Prostate gland (tissue), 2 donors: ENCODE measurements around the gene SMCO4. TPM values are rescaled to one million over a fixed set of nuclear protein-coding genes. Genes with fewer than 3 reads are reported as not detected.
"Not testable (repeated sequence)": the region's sequence is repeated elsewhere in the genome, so short reads cannot be mapped to it uniquely, and the experiment has no call there.

Experiments
- DNase-seq: peaks from one replicate; pipeline ENCODE4 v3.0.0-alpha.2; 2019; ENCODE audit warnings: low spot score
- H3K27ac ChIP-seq, 2 donors: fragments of 200-600 bp; sonication (generic); 2 replicates each; pipeline ENCODE4 v1.5.1; 2017 to 2019
- H3K27me3 ChIP-seq: fragments of 200-600 bp; sonication (generic); replicated peaks from 2 replicates; pipeline ENCODE4 v1.5.1; 2019; ENCODE audit not compliant: insufficient read depth
- H3K36me3 ChIP-seq, 2 donors: fragments of 200-600 bp; sonication (generic); 1 replicate in 1 of 2; 2 replicates in 1 of 2; pipeline versions ENCODE4 v1.5.1 to v1.8.1; 2017 to 2019
- H3K4me1 ChIP-seq: fragments of 200-600 bp; sonication (generic); replicated peaks from 2 replicates; pipeline ENCODE4 v1.5.1; 2019
- H3K4me3 ChIP-seq, 2 donors: fragments of 200-600 bp; sonication (generic); 2 replicates each; pipeline ENCODE4 v1.5.1; 2017 to 2019
- H3K9me3 ChIP-seq: fragments of 200-600 bp; sonication (generic); 2 replicates; pipeline ENCODE4 v1.5.1; 2017
- CTCF ChIP-seq, 4 experiments: fragments of 200-600 bp in 2 of 4; fragments of 450-650 bp in 2 of 4; sonication (generic) in 2 of 4; IDR thresholded peaks; 1 replicate in 3 of 4; 2 replicates in 1 of 4; pipeline ENCODE4 v1.5.1; 2016 to 2019; ENCODE audit warnings: antibody characterized with exemption in 4 of 4, mild to moderate bottlenecking in 2 of 4, moderate library complexity in 2 of 4
- POLR2A ChIP-seq: fragments of 450-650 bp; IDR thresholded peaks from one replicate; pipeline ENCODE4 v1.6.1; 2016; ENCODE audit warnings: antibody characterized with exemption, mild to moderate bottlenecking
- POLR2AphosphoS5 ChIP-seq: sonication (generic); formaldehyde crosslinking; IDR thresholded peaks from one replicate; pipeline ENCODE4 v1.6.1; 2017; ENCODE audit warnings: antibody characterized with exemption
- WGBS: methylation state at CpG from one replicate; pipeline ENCODE4 v1.1.5; 2018; 5-methylcytosine and 5-hydroxymethylcytosine counted together
- intact Hi-C: fragments of 100-400 bp; cut with DNase I; formaldehyde crosslinking; loops from one replicate; pipeline ENCODE4 v1.14.2; 2022
- small RNA-seq, 2 donors: library from RNA; depleted of rRNA; stranded (forward); fragments of <200 nt; gene quantifications; one replicate each; pipeline ENCODE3, GENCODE V24; 2016
- total RNA-seq, 2 donors: library from RNA; depleted of rRNA; stranded (reverse); fragments of >200 nt; gene quantifications; one replicate each; pipeline ENCODE4 v1.1.0, GENCODE V29; 2016

SMCO4 gene
- total RNA-seq, 2 donors from 2014 or later: 63.8 to 140 TPM

DNA sequence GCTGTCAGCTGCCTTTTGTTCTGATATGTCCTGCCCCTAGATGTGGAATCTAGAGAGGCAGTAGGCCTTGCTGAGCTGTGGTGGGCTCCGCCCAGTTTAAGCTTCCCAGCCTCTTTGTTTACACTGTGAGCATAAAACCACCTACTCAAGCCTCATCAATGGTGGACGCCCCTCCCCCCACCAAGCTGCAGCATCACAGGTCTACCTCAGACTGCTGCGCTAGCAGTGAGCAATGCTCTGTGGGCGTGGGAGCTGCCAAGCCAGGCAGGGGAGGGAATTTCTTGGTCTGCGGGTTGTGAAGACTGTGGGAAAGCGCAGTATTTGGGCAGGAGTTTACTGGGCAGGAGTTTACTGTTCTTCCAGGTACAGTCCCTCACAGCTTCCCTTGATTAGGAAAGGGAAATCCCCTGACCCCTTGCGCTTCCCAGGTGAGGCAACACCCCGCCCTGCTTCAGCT, 98.5 kb downstream of the SMCO4 start:
- no peaks in the 10 kb centered on the region for H3K27me3 ChIP-seq
- intact Hi-C loops: no loop called here
- H3K9me3 ChIP-seq: no peaks in the 10 kb centered on the region
- 61% methylated on average over 8 of the region's 8 CpGs for WGBS
- TF ChIP-seq CTCF (IDR thresholded peaks at IDR 0.05) (no peak), POLR2A (no peak), POLR2AphosphoS5 (no peak)
- DNase-seq: no peak
- H3K36me3 ChIP-seq: no peaks in the 10 kb centered on the region
- no peaks in the 10 kb centered on the region for H3K4me1 ChIP-seq
- H3K27ac ChIP-seq: no peak overlapping the region
- no peak overlapping the region for H3K4me3 ChIP-seq

GRCh38 chr11:93443232-93443631, 100.0 kb downstream of the SMCO4 start:
- H3K36me3 ChIP-seq, H3K4me3 ChIP-seq, H3K9me3 ChIP-seq, H3K27me3 ChIP-seq, intact Hi-C loops, DNase-seq, H3K4me1 ChIP-seq, H3K27ac ChIP-seq: not testable (repeated sequence)
- WGBS: 90% methylated on average over 2 of the region's 2 CpGs

GRCh38 chr11:93432247-93432646, 110.9 kb downstream of the SMCO4 start:
- no peaks in the 10 kb centered on the region for H3K9me3 ChIP-seq
- no peak for TF ChIP-seq POLR2AphosphoS5
- no peak for TF ChIP-seq CTCF (IDR thresholded peaks at IDR 0.05)
- TF ChIP-seq POLR2A: no peak
- no peak for DNase-seq
- H3K27me3 ChIP-seq: no peaks in the 10 kb centered on the region
- H3K4me3 ChIP-seq: no peak overlapping the region
- 83% methylated on average over 3 of the region's 3 CpGs for WGBS
- H3K36me3 ChIP-seq: no peaks in the 10 kb centered on the region
- intact Hi-C loops: no loop called here
- H3K27ac ChIP-seq: no peak overlapping the region
- H3K4me1 ChIP-seq: no peaks in the 10 kb centered on the region

Small RNAs within 50 kb of the gene (small RNA-seq; reads per million reads assigned to genes)
- 0 reads per million in 2 donors for gene RN7SL223P

Other genes with a start within 250 kb of the SMCO4 start
- gene DEUP1, start 212.6 kb downstream of the SMCO4 start, total RNA-seq: 1 to 10 TPM; 1.2 to 3.2 TPM
- 10 to 100 TPM; 13.6 to 21.9 TPM for gene CEP295, start 118.3 kb upstream of the SMCO4 start, total RNA-seq
- 10 to 100 TPM; 39.3 to 53.0 TPM for gene TAF1D, start 198.1 kb upstream of the SMCO4 start, total RNA-seq
- 10 to 100 TPM; 43.8 to 72.8 TPM for gene C11orf54, start 198.3 kb upstream of the SMCO4 start, total RNA-seq
- gene MED17, start 240.9 kb upstream of the SMCO4 start, total RNA-seq: 10 to 100 TPM; 22.4 to 31.4 TPM